Right hindlimb (tissue), 1 donor: ENCODE data around the gene SNAPC4.

ENCODE experiments used
- DNase-seq: peaks from one replicate; pipeline ENCODE4 v3.0.0-alpha.2; 2018

Gene SNAPC4

DNA sequence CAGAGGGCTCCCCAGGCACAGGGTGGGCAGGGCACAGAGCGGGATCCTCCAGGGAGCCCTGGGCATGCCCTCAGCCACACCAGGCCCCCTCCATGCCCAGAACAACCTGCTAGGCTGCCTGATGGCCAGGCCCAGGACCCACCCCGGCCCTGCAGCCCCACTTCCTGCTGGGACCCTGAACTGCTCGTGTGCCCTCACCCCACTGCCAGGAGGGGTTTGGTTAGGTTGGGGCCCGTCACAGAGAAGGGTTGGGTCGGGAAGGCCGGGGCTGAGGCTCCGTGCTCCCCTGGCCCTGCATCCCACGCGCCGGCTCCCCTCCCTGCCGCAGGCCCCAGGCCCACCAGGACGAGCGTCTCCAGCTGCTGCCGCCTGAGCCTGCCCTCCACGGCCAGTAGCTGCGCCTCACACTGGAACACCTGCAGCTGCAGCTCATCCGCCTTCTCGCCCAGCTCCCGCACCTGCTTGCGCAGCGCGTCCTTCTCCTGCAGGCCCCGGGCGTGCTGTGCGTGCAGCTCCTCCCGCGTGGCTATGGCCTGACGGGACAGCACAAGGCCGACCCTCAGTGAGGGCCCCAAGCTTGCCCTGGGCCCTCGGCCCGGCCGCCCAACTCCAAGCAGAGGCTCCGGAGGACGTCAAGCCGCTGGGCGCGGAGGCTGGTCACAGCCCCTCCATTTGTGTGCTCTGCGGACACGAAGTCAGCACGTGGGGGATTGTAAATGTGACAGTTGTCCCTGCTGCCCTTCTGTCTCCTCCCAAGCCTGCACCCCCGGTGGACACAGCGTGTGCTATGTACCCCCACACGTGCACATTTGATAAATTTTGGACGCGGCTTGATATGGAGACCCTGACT lies 32.4 kb downstream of the SNAPC4 start:
- DNase-seq: no peak

DNA sequence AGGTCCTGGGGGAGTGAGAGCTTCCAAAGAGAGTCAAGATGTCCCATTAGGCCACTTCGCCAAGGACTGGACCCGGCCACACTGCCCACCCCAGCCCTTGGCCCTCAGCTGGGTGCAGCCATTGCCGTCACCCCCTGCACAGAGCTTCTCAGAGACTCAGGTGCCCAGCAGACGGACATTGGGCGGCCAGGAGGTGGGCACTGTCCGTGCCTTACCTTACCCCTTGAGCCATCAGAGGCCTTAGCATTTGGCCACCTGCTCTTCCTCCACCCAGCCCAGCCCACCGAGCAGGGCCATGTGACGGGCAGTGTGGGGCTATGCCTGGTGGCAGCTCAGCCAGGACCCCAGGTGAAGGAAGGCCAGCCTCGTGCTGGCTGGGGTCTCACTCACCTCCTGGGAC lies 33.1 kb downstream of the SNAPC4 start:
- DNase-seq: no peak

DNA sequence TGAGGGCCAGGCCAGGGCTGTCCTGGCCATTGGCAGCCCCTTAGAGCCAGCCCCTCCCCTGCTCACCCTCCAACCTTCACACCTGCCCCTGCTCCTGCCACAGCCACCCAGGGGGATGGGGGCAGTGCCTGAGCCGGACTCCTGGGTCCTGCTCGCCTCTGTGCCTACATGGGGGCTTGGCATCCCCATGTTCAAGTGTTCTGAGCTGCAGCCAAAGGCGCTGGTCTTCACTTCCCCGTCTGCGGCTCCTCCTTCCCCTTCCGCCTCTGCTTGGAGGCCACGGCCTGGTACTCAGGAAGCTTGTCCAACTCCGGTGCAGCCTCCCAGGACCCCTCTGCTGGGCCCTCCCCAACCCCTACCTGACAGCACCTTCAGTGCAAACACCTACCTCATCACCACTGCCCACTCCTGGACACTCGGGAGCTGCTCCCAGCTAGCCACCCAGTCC lies 34.2 kb downstream of the SNAPC4 start:
- DNase-seq: no peak

DNA sequence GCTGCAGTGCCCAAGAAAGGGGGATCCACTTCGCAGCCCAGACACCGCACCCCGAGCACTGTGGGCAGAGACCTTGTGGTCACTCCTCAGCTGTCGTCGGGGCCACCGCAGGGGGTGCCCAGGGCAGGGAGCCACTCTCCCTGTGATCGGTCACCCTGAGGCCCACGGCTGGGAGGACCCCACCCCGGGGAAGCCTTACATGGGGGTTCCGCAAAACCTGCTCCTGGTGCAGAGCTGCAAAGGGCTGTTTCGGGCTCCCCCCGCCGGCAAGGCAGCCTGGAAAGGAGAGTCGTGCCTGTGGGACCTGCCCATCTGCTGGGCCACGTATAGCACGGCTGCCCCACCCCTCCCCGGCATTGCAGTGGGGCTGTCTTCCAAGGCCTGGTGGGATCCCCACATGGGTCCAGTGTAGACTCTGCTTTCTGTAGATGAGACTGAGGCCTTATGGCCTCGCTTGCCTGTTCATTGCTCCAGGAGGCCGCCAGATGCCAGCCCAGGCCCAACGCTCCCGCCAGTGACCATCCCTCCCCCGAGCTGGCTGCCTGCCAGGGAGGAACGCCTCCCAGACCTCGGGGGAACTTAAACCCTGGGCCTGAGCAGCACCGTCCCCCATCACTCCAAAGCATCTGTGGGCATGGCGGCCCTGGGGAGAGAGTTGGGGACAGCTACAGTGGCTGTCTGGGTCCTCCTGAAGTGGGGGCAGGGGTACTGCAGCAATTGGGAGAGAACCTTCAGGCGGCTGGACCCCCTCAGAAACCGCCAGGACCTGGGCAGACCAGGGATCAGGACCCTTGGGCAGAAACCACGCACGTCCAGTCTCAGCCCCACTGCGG lies 34.8 kb downstream of the SNAPC4 start:
- no peak for DNase-seq

DNA sequence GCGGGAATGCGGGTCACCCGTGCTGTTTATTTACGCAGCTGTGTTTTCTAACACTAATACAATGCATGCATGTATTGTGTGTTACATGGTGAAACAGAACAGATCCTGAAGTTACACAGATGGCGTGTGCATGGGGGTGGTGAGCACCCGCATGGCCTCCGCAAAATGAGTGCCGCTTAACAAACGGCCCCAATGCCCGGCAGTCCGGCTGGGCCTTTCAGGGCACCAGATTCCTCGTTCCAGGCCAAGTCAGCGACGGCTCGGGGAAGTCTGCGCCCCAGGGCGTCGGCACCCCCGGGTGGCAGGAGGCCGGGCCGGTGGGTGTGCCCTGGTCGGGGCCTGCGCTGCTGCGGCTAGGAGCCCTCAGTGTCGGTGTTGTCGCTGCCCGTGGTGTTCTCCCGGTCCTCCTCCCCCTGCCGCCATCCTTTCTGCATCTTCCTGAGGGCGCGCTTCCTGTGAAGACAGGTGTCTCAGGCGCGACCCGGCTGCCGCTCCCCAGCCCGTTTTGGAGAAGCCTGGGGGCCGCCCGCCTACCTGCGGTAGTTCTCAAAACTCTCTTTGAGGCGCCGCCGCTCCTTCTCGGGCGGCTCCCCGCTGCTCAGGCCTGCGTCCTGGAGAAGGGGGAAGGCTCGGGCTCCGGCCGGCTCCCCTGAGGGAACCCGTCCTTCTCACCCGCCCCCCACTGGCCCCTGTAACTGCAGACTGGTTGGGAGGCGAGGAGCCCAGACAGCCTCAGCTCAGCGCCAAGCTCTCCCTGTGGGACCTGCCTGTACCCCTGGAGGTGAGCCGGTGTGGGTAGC lies 35.8 kb downstream of the SNAPC4 start:
- DNase-seq: peak; percentile 33

DNA sequence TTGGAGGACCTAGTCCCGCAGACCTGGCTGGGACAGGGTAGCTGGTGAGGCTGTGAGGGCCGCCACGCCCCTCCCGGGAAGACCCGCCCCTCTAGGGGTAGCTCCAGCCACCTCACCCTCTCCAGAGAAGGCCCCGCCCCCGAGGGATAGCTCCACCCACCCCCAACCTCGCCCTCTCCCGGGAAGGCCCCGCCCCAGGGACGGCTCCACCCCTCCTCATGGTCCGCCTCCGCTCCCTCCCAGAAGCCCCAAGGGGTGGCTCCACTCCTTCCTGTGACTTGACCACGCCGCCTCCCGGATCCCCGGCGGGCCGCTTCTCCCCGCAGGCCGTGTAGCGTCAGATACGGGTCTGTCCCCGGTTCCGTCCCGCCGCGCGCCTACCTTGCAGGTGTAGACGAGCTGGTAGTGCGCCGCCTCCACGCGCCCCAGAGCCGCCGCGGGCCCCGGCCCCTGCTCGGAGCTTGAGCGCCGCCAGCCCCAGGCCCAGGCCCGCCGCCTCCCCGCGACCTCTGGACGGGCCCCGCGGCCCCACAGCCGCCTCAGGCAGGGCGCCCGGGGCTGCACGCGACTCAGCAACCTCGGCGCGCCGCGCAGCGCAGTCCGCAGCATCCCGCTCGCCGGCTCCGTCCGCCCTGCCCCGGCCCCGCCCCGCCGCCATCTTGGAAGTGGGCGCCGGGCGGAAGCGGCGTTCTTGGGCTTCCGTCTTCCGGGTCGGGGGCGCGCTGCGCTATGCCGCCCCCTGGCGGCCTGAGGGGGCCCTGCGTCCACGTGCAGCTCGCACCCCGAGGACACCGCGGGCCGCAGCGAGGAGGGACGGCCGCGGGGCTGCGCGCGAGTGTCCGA lies 36.6 kb downstream of the SNAPC4 start, which contains the start of gene DNLZ:
Gene DNLZ (minus strand): TSS at position 639 of the 843 bp plus-strand sequence. CDS start 30 bp downstream, at position 609.
- peak; percentile 96 for DNase-seq

DNA sequence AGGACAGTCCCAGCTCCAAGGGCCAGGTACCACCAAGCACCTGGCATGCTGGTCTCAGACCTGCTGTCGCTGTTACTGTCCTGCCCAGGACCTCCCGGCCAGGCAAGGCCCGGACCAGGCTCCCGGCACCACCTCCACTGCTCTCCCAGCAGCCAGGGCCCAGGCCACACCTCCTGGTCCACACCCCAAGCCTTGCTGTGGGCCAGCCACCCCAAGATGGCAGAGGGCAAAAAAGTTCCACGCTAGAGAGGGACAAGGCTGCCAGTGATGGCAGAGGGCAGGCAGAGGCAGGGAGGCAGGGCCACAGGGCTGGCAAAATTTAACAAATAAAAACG lies 37.6 kb downstream of the SNAPC4 start:
- no peak for DNase-seq

DNA sequence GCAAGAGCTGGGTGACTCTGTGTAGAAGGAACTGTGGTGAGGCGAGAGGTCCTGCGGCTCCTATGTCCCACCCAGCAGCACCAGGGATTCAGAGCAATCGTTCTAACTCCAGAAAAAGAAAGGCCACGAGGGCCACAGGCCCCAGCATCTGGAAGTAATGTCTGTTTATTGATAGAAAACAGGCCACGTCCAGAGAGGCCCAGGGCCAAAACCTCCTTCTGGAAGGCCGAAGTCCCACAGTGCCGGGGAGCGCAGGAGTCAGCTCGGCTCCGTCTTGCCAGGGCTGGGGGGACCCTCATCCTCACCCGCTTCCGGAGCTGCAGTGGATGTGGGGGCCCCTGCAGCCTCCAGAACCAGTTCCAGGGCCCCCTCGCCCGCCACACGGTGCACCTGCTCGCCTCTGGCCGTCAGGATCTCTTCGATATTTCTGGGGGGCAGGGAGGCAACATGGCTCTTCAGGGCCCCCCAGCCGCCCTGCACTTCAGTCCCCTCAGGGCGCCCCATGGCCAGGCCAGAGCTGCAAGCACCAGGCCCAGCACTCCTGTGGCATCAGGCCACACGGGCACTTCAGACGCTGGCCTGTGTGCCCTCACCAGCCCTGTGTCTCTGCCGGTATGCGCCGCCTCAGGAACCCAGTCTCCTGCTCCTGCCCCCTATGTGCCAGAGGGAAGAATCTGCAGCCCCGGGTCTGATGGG lies 38.1 kb downstream of the SNAPC4 start:
- DNase-seq: no peak

DNA sequence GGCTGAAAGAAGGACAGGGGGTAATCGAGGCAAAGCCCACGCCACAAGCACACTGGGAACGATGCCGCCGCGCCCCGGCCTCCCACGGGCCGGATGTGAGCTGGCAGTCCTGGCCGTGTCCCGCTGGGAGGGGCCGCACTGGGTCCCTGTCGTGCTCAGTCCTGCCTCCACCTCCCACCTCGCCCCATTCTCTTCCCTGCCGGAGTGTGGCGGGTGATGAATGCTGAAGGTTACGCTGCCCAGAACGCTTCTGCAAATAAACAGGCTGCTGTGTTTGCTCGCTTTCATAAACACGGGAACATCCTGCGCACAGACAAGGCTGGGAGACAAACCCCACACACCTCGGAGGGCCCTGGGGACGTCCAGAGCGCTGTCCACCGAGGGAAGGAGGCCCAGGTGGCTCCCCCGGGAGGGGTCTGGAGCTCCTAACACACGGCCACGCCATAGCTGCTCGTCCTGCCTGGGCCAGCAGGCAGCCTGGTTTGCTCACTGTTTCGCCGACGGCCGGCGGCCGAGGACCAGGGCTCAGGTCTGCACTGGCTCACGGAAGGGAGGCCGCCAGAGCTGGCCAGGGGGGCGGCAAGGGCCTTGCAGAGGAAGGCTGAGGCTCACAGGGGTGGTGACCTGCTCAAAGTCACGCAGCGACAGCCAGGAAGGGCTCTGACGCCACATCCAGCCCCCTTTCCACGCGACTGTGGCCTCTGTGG lies 38.8 kb downstream of the SNAPC4 start:
- no peak for DNase-seq

DNA sequence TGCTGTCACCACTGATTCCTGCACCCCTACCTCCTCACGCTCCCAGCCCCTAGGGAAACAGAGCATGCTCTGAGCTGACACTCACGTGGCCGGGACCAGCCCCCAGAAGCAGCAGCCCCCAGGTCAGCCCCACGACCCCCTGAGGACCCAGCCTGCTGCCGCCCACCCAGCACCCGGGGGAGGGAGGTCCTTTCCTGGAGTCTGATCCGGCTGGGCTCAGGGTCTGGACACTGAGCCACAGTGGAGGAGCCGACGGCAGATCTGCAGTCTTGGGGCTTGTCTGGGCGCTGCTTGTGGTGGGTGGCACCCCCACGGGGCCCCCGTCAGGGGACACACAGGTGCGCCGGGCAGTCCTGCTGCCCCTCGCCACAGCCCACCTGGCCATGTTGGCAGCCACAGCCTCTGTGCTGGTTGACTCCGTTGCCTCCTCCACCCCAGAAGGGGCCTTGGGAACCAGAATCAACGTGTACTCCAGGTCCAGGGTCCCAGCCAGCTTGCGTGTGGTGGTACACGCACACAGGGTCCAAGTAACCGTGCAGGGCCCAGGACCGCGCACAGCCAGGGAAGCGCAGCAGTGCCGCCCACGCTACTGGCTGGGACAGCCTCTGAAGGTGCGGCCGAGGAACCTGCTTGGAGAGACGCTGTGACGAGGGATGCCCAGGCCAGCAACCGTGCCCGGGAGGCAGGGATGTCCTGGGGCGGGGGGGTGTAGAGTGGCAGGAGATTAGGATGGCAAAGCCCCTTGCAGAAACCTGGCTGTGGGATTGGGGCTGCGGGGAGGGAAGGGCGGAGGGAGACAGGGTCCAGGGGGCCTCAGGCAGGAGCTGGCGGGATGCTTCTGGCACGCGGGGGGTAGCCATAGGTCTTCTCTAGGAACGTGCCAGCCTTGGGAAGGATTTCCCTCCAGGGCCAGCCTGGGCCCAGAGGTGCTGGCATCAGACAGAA lies 39.9 kb downstream of the SNAPC4 start:
- DNase-seq: no peak

DNA sequence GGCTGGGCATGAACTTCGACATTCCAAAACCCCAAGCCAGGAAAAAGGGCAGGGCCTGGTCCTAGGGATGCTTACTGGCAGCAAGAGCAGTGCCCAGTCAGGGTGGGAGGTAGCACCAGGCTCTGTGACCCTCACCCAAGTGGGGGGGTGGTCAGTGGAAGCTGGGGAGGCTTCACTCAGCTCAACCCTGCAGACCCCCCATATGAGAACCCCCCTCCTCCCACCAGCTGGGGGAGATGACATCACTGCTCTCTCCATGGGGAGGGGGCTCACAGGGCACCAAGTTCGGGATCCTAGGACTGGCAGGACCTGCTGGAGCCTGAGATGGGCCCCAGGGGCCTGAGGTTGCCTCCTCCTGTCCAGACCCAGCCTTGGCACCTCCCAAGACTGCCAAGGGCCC lies 41.1 kb downstream of the SNAPC4 start:
- no peak for DNase-seq

DNA sequence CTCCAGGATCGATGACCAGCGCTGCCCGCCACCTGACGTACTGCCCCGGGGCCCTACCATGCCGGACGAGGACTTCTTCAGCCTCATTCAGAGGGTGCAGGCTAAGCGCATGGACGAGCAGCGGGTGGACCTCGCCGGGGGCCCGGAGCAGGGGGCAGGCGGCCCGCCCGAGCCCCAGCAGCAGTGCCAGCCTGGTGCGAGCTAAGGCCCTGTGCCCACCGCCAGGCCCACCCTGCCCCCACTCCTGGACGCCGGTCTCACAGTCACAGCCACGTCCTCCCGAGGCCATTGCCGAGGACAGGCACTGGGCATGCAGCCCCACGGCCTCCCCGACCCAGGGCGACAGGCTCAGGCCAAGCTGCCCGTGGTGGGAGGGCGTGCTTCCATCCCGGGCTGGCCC lies 42.0 kb downstream of the SNAPC4 start:
- no peak for DNase-seq

DNA sequence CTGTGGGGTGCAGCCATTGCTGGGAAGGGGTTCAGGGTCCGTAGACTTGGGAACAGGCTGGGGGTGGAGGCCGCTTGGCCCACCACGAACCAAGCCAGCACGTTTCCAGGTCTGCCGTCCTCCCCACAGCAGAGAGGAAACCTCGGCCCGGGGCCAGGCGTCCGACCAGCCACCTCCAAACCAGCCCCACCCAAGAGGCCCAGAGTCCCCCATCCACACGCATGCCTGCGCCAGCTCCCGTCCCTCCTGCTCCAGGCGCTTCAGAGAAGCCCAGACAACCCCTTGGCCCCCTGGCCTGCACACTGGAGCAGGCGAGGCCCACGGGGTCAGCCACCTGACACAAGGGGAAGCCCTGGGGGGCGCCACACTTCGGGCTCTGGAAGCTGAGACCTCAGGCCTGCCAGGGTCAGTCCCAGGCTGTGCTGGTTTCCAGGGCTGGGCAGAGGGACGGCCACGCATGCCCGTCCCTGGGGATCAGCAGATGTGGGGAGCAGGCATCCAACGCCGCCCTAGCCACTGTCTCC lies 42.7 kb downstream of the SNAPC4 start:
- DNase-seq: no peak

DNA sequence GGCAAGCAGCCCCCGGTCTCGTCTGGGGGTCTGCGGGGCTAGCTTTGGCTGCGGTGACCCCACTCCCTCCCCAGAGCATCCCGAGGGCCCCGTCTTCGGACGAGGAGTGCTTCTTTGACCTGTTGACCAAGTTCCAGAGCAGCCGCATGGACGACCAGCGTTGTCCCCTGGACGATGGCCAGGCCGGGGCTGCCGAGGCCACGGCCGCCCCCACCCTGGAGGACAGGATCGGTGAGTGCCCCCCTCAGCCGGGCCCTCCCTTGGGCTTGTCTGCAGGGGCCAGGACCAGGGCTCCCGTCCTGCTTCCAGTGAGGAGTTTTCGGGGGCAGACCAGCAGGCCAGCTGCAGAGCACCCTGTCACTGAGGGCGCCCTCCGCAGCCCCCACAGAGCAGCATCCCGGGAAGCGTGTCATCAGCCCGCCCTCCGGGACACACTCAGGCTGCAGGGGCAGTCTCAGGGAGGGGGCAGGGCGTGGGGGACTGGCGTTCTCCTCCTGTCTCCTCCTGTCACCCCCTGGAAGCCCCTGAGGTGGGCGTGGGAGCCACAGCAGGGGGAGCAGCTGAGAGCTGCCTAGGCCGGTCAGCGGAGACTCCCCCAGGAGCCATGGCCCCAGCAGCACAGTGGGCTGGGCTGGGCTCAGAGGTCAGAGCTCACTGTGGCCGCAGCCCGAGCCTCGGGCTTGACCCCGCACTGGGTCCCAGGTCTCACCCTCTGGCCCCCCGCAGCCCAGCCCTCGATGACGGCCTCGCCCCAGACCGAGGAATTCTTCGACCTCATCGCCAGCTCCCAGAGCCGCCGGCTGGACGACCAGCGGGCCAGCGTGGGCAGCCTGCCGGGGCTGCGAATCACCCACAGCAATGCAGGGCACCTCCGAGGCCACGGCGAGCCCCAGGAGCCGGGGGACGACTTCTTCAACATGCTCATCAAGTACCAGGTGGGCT lies 44.1 kb downstream of the SNAPC4 start:
- DNase-seq: no peak

DNA sequence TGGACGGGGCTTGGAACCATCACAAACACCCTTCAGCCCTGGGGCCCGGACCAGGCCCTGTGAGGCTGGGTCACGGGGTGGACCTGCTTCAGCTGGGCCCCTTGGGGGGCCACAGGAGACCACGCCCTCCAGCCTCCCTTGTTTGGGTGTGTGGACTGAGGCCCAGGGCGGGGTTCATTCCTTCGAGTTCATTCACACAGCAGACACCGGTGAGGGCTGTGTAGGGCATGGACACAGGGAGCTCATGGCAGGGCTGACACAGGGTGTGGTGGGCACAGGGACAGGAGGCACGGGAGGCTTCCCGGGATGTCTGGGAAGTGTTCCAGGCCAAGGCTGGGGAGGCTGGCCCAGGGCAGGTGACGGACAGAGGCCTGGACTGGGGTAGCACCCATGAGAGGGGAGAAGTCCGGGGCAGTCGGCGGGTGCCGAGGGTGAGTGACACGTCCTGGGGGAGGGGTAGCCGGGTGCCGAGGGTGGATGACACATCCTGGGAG lies 45.3 kb downstream of the SNAPC4 start:
- no peak for DNase-seq

DNA sequence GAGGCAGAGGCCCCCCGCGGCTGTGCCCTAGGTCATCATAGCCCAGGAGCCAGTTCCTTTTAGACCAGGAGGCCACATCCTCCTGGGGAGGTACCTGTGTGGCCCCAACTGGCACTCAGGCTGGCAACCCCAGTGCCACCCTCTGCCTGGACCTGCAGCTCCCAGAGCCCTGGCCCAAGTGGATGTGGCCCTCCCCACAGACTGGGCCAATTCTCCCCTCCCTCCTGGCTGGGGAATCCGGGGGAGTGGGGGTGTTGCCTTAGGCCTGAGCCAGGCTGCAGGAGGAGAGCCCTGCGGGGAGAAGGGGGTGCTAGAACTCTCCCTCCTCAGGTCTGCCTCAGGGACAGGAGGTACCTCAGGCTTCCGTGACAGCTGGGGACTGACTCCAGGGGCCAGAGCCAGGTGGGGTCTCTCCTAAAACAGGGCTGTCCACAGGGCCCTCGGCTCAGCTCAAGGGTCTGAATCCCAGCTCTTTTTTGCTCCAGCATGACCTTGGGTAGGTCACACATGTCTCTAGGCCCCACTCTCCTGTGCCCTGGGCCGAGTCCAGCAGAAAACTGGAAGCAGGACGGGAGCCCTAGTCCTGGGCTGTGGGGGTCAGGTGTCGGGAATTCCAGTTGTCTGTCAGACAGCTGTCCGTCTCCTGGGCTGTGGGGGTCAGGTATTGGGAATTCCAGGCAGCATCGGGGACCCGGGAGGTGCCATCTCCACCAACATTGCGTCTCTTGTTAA lies 46.0 kb downstream of the SNAPC4 start:
- DNase-seq: no peak

DNA sequence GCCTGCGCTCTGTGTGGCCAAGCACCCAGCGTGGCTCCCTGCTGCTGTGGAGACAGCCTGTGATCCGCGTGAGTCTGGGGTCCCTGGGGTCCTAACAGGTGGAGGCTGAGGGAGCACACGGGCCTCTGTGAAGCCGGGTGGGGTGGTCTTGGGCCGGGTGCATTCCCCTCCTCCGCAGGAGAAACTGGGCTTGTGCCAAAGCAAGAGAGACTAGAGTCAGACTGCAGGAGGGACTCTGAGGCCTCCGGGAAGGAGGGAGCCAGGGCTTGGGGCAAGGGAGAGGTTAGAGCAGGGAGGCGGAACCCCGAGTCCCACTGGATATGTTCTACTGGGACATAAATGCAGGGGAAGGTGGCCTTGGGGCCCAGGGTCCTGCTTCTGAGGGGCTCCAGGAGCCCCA lies 46.9 kb downstream of the SNAPC4 start:
- DNase-seq: no peak
